Measurements from ENCODE around the gene SLC26A1. TPM values are rescaled to one million over a fixed set of nuclear protein-coding genes. Genes with fewer than 3 reads are reported as not detected.

SLC26A1 gene
- total RNA-seq, 4 donors from 2014 or later = 0.44 to 0.57 TPM; not detected in 2

GRCh38 chr4:961351-962230 is 31.6 kb downstream of the SLC26A1 start:
- TF ChIP-seq CTCF (IDR thresholded peaks at IDR 0.05; ENCODE audit: low read depth) = no peak

GRCh38 chr4:960636-961350 is 32.4 kb downstream of the SLC26A1 start:
- TF ChIP-seq CTCF (IDR thresholded peaks at IDR 0.05; ENCODE audit: low read depth) = no peak

GRCh38 chr4:960140-960635 is 33.0 kb downstream of the SLC26A1 start:
- TF ChIP-seq CTCF (IDR thresholded peaks at IDR 0.05; ENCODE audit: low read depth) = no peak

GRCh38 chr4:959338-960139 is 33.7 kb downstream of the SLC26A1 start:
- TF ChIP-seq CTCF (IDR thresholded peaks at IDR 0.05; ENCODE audit: low read depth) = no peak

GRCh38 chr4:958696-959337 is 34.4 kb downstream of the SLC26A1 start:
- no peak for TF ChIP-seq CTCF (IDR thresholded peaks at IDR 0.05; ENCODE audit: low read depth)

GRCh38 chr4:958314-958665 is 34.9 kb downstream of the SLC26A1 start:
- no peak for TF ChIP-seq CTCF (IDR thresholded peaks at IDR 0.05; ENCODE audit: low read depth)
